Measurements from ENCODE around the gene TMEM134. TPM values are rescaled to one million over a fixed set of nuclear protein-coding genes. Genes with fewer than 3 reads are reported as not detected.
"Not testable (repeated sequence)": the region's sequence is repeated elsewhere in the genome, so short reads cannot be mapped to it uniquely, and the experiment has no call there.

TMEM134 gene
- total and polyA plus RNA-seq, 7 donors: 57.1 to 121 (median 81.7) TPM

- TF ChIP-seq CTCF (IDR thresholded peaks at IDR 0.05): no peak
- H3K27me3 ChIP-seq (ENCODE audit: insufficient read depth in 3 of 3, low read length in 2 of 3): no peaks in the 10 kb centered on the region
- no peak for DNase-seq
- H3K36me3 ChIP-seq (ENCODE audit: insufficient read depth in 1 of 2, low read depth in 1 of 2): peaks cover 0 to 44% of the 10 kb centered on the region in 2 donors
- H3K4me1 ChIP-seq: no peaks in the 10 kb centered on the region
- peak; percentile 42 to 71 (median 47) for ATAC-seq
- intact Hi-C loops (cut with DNase I): no loop called here
- WGBS, 3 donors: 79 to 83% (median 83%) methylated on average over 21 to 23 of the region's 23 CpGs
- no peaks in the 10 kb centered on the region for H3K9me3 ChIP-seq
- H3K27ac ChIP-seq: no peak overlapping the region
- no peak overlapping the region for H3K4me3 ChIP-seq
These were observed 21.1 kb upstream of the TMEM134 start for GRCh38 chr11:67489885-67490726.

GRCh38 chr11:67489203-67489884, 20.3 kb upstream of the TMEM134 start:
- WGBS, 3 donors: 81 to 84% (median 83%) methylated on average over 23 to 25 of the region's 25 CpGs
- H3K9me3 ChIP-seq: no peaks in the 10 kb centered on the region
- DNase-seq (no peak), ATAC-seq (no peak)
- H3K4me3 ChIP-seq: no peak overlapping the region
- TF ChIP-seq CTCF (IDR thresholded peaks at IDR 0.05): no peak
- no peaks in the 10 kb centered on the region for H3K27me3 ChIP-seq (ENCODE audit: insufficient read depth in 3 of 3, low read length in 2 of 3)
- peaks cover 0 to 49% of the 10 kb centered on the region in 2 donors for H3K36me3 ChIP-seq (ENCODE audit: insufficient read depth in 1 of 2, low read depth in 1 of 2)
- H3K27ac ChIP-seq: no peak overlapping the region
- intact Hi-C loops (cut with DNase I): no loop called here
- no peaks in the 10 kb centered on the region for H3K4me1 ChIP-seq

- peaks cover 11% of the 10 kb centered on the region for H3K4me1 ChIP-seq
- H3K36me3 ChIP-seq (ENCODE audit: insufficient read depth in 1 of 2, low read depth in 1 of 2): peaks cover 0 to 47% of the 10 kb centered on the region in 2 donors
- whole genome bisulfite sequencing, 3 donors: 80 to 85% (median 84%) methylated on average over 20 of the region's 20 CpGs
- no peaks in the 10 kb centered on the region for H3K27me3 ChIP-seq (ENCODE audit: insufficient read depth in 3 of 3, low read length in 2 of 3)
- ATAC-seq (no peak), DNase-seq (no peak)
- H3K4me3 ChIP-seq: no peak overlapping the region
- H3K27ac ChIP-seq: no peak overlapping the region
- no peak for TF ChIP-seq CTCF (IDR thresholded peaks at IDR 0.05)
- no peaks in the 10 kb centered on the region for H3K9me3 ChIP-seq
- intact Hi-C loops (cut with DNase I): no loop called here
These were observed 17.6 kb upstream of the TMEM134 start for GRCh38 chr11:67486481-67487195.

GRCh38 chr11:67485873-67486361, 16.9 kb upstream of the TMEM134 start:
- intact Hi-C loops (cut with DNase I); H3K27ac ChIP-seq; DNase-seq: not testable (repeated sequence)

More at GRCh38 chr11:67485873-67486361, 16.9 kb upstream of the TMEM134 start:
- peaks cover 0 to 40% of the 10 kb centered on the region in 2 donors for H3K36me3 ChIP-seq (ENCODE audit: insufficient read depth in 1 of 2, low read depth in 1 of 2)
- ATAC-seq; H3K27me3 ChIP-seq (ENCODE audit: insufficient read depth in 3 of 3, low read length in 2 of 3); H3K9me3 ChIP-seq; H3K4me3 ChIP-seq: not testable (repeated sequence)
- H3K4me1 ChIP-seq: peaks cover 11% of the 10 kb centered on the region
- WGBS, 3 donors: 86 to 90% (median 89%) methylated on average over 7 of the region's 7 CpGs

All from psoas muscle (tissue), 8 donors.